HG02678 (cell line): ENCODE measurements around the gene ANTXR1.

Experiments used
- ATAC-seq: cut with Tn5 transposase; IDR thresholded peaks from one replicate; pipeline ENCODE4 v1.9.1; 2021; ENCODE audit warnings: mild to moderate bottlenecking, moderate library complexity; ENCODE audit not compliant: unreplicated experiment

The ANTXR1 gene

GRCh38 chr2:69001879-69002278 is 11.1 kb upstream of the ANTXR1 start:
- ATAC-seq, result no peak

- ATAC-seq, result no peak
Observed at GRCh38 chr2:69003731-69004130, 9.2 kb upstream of the ANTXR1 start.

DNA sequence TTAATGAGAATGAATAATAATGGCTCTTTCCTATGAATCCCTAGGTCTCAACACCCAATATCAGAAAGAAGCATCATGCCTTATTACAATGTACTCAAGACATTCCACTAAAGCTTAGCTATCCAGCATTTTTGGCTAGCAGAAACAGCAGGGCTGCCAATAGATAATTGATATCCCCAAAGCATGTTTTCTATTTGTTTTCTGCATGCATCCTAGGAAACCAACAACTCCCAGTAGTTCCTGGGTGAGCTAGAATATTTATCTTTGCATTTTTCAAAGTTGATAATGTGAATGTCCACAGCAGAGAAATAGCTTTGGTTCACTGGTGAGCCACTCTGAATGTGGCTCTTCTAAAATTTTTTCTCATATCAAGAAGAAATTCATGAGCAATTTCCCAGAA is 5.8 kb upstream of the ANTXR1 start:
- no peak for ATAC-seq

DNA sequence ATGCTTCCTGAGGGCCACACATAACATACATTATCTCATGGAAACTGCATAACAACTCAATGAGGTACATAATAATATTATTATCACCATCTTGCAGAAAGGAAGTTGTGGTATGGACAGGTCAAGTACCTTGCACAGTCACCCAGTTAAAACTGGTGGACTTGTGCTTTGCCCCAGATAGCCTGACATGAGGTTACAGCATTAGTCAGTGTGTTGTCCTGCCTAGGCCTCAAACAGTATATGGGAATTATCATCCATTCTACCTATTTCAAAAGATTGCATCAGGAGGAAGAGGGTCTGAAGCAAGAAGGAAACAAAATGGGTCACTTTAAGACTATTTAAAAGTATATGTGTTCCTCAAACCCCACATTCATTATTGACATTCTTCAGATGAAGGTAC is 5.4 kb upstream of the ANTXR1 start:
- no peak for ATAC-seq

DNA sequence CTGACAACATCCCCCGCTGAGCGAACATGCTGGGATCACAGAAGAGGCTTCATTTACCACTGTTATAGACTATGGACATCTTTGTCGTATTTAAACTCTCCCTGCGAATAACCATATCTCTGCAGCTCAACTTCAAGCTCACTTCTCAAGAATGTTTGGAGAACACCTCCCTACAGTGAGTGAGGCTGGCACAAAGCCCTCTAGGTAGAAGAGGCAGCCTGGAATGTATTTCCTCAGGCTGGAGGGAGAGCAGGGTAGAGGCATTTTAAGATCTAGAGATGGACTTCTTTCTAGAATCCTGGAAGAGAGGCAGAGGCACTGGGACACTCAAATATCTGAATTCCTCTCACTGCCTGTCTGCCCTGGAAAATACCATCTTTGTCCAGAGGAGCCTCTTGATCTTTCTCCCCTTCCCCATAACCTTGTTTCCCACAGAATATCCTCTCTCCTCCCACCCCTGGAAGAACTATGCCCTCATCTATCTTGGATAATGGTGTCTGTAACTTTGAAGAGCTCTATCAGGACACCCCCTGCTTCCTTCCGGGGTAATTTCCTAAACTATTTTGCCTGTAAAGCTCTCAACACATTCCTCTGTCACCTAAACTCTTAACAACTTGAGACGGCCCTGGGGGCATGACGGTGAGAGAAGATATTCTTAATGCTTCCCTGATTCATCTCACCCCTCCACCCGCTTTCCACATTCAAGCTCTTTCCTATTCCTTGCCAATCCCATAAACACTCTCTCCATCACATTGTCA is 2.4 kb upstream of the ANTXR1 start:
- no peak for ATAC-seq

DNA sequence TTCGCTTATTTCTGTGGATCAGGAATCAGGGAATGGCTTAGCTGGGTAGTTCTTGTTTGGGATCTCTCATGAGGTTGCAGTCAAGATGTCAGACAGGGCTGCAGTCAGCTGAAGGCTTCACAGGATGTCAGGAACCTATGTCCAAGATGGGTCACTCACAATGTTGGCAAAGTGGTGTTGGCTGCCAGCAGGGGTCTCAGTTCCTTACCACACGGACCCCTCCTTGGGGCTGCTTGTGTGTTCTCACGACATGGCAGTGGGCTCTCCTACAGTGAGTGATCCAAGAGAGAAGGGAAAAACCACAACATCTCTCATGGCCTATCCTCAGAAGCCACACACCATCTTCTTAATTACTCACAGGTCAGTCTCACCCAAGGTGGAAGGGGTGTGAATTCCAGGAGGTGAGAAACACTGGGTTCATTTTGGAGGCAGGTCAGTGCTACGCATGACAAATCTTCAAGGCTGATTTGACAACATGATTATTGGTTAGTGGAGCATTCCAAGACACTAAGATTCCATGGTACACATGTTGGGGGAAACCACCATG is 1.3 kb upstream of the ANTXR1 start:
- ATAC-seq, result no peak

DNA sequence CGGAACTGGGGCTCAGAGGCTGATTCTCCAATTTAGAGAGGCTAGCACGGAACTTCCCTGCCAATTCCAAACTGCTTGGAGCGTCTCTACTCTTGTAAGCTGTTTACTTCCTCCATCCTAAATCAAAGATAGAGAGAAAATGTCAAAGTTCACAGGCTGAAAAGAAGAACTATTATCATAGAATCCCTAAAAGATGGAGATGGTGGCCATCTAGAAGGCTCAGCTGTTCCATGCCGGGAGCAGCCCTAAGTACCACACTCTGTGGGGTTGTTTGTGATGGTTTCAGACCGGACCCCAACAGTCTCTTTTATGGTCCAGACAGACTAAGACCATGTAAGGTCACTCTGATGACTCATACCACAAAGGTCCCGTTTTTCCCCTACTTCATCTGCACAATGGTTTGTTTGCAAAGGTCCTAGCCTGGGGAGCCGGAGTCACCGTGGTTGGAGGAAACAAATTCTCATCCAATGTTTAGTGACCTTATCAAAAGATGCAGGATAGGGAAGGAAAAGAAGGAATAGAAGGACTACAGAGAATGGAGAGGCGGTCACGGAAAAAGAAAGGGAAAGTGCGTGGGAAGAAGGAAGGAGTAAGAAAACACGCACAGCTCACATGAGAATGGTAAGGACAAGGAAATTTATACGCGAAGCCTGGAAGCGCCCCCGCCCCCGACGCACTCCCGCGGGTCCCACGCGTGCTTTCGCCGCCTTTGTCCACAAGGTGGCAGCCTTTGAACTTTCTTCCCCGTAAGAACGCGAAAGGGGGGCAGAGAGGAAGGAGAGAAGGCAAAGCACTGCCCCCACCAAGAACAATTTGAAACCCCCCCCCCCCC is 453 bp upstream of the ANTXR1 start:
- no peak for ATAC-seq

DNA sequence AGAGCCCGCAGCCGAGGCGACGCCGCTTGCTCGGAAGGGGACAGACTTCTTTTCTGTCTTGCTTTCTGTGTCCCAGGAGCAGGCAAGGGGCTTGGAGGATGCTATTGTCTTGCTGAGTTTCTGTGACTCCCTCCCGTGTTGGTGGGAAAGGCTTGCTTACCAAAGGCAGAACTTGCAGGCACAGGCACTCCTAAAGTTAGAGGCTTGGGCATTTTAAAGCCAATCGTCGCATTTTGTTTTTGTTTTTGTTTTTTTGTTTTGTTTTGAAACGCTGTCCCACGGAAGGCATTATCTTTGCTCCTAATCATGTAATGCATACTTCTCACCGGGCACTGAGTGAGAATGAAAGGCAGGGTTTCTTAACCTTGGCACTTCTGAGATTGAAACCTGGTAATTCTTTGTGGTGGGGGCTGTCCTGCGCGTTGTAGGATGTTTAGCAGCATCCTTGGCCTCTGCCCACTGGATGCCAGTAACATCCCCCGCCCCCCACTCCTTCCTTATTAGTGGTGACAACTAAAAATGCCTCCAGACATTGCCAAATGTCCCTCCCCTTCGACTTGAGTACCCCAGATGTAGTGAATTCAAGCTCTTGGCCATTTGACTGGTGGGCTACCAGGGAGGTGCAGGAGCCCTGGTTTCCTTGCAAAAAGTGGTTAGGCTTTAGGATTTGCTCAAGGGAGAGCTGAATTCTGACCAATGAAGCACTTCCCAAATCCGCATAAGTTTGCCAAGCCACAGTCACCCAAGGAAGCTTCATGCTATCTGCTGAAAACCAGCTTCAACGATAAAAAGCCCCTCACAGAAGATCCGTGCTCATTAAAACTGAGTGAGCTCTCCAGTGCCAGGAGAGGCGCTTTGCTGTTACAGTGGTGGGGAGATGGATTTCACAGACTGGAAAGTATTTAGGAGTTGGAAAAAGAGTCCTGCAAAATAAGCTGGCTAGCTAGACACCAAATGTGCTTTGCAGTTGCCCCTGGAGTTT is 1.2 kb downstream of the ANTXR1 start:
- ATAC-seq, result no peak

DNA sequence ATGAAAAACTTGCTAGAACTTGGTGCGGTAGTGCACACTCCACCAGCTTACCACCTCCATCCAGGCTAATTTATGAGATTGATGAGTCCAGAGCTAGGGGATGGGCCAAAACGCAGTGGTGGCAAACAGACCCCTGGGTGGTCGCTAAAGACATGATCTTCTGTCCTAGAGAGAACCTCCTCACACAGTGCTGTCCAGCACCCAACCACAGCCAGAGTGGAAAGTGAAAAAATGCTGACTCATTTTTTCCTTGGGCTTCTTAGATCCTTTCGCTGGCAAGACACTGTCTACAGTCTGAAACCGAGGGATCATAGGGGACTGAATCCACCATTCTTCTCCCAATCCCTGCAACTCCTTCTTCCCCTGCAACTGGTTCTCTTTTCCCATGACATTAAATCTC is 4.1 kb downstream of the ANTXR1 start:
- ATAC-seq, result no peak

DNA sequence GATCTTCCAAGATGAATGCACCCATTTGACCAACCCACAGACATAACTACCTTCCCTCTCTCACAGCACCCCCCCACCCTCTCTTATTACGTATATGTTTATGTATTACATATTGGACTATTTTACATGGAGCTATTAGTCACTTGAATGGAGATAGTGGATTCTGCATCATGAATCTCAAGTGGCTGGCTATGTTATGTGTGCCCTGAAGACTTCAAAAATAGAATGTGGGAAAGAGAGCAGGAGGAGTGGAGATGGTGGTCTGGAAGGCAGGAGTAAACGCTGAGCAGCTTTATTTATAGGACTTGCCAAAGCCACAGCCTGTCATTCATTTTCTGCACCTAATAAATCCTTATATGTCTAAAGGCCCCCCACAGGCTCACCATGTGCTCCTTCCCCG is 4.9 kb downstream of the ANTXR1 start:
- ATAC-seq, result no peak

GRCh38 chr2:69018678-69019095 is 5.7 kb downstream of the ANTXR1 start:
- ATAC-seq, result no peak

DNA sequence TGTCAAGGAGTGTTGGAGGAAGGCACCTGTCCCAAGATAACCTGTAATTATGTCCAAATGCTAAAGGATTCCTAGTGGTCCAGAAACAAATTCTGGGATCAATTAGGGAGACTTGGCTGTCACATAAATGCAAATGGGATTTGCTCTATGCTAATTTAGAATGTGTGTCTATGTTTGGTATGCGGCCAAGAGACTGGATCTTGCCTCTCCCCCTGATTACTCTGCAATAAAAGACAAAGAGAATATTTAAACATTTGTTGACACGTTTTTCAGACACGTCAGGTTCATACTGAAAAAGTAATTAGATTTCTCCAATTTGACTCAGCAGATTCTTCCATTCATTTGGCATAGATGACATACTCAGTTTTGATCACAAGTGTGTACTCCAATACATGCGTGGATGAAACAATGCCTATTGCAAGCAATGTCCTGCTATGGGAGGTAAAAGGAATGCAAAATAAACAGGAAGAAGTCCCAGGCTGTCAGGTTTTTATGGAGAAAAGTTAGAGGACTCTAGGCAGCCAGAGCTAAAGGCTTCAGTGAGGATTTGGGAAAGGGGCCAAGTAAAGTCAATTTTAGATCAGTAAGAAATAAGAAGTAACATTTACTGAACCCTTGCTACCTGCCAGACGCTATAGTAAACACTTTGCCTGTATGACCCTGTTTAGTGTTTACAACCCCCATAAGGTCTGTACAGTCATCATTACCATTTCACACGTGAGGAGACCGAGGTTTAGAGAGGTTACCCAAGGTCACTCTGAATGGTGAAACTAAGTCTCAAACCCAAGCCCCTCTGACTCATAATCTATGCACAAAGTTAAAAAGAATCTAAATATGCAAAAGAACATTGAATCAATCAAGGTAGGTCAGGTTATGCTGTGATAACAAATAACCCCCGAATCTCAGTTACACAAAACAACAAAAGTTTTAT is 7.8 kb downstream of the ANTXR1 start:
- ATAC-seq, result no peak

DNA sequence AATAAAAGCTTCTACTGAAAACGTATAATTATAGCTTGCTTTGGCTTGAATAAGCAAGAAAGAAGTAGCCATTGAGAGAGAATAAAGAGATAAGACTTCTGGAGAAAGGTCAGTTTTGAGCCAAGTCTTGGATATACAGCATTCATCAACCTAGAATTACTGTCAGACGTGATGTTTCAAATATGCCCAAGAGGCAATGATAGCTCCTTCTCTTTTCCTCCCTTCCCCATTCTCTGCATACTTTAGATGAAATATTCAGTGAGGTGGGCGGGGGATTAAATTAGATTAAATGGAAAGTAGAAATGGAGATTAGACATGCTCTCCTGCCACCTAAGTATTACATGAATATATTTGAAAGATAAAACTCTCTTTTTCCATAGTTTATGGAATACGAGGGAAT is 8.7 kb downstream of the ANTXR1 start:
- no peak for ATAC-seq

- ATAC-seq, result no peak
Observed at GRCh38 chr2:69022548-69022947, 9.6 kb downstream of the ANTXR1 start.

DNA sequence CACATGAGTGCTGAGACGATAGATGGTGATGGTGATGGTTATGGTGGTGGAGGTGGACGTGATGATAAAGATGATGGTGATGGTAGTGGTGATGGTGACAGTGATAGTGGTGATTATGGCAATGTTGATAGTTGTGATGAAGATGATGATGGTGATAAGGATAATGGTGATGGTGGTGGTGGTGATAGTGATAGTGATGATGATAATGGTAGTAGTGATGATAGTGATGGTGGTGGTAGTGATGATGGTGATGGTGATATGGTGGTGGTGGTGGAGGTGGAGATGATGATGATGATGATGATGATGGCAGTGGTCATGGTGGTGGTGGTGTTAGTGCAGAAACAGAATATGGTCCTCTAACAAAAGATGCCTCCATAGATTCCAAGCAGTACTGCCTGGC is 10.3 kb downstream of the ANTXR1 start:
- no peak for ATAC-seq

DNA sequence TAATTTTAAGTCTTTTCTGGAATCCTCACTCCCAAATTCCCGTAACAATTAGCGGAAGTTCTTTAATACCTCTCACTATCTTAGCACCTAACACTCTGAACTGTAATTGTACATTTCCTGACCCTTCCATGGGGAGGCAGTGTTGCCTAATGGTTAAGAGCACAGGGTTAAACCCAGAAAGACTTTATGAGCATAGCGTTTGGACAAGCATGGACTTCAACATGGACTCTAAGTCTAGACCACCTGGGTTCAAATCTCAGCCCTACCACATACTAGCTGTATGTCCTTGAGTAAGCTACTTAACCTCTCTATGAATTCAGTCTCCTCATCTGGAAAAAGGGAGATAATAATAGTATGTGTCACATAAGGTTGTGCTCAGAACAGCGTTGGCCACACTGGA is 13.0 kb downstream of the ANTXR1 start:
- ATAC-seq, result no peak

DNA sequence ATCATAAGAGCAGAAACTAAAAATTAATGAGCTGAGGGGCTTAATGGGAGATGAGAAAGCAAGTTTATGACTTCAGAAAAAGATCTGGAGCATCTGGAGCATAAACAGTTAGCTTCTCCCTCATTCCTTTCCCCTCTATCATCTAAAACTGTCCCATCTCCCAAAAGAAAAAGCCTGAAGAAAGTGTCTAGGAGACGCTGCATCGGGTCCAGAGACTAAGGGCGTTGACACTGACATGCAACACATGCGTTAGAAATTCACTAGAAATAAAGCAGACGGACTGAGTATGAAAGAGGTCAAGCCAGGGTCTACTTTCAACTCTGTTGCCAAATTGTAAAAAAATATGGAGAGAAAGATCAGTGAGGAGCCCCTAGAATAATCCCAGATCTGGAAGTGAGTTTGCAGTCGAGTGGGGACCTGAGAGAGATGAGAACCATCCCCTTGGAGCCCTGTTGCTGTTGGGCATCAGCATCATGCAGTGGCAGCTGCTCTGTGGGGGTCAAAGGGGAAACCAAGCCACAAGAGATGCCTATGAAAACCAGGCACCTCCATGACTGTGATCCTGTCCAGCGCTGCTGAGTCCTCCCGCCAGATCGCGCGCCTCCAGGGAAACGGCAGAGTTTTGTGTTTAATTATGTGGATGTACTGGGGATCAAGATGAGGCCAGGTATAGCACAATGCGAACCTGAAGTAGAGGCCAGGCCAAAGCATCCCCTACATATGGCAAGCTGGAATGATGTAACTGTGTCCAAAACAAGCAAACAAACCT is 13.9 kb downstream of the ANTXR1 start:
- no peak for ATAC-seq

GRCh38 chr2:69030800-69031428 is 17.9 kb downstream of the ANTXR1 start:
- ATAC-seq, result no peak

GRCh38 chr2:69031466-69031865 is 18.5 kb downstream of the ANTXR1 start:
- no peak for ATAC-seq
